CD4-positive, CD25-positive, alpha-beta regulatory T cell (primary cell): ENCODE results near the gene NTF4. TPM values are rescaled to one million over a fixed set of nuclear protein-coding genes. Genes with fewer than 3 reads are reported as not detected.
A peak's percentile ranks its signal among the peaks of the same experiment; 100 is the strongest.

Experiments used
- ATAC-seq, 2 donors: fragments of 150-1000 bp; cut with Tn5 transposase; one replicate each; pipeline ENCODE4 v1.10.0; 2021; ENCODE audit warnings: low read depth in 2 of 2, moderate number of reproducible peaks in 2 of 2, moderate library complexity in 1 of 2
- DNase-seq, 3 donors: peaks; one replicate each; pipeline versions ENCODE4 v3.0.0 to v3.0.0-alpha.2; 2012 to 2022; ENCODE audit warnings: mixed read lengths in 1 of 3
- H3K27ac ChIP-seq: one replicate; pipeline ENCODE4 v1.7.0; 2013; ENCODE audit warnings: mild to moderate bottlenecking, low read length; ENCODE audit not compliant: insufficient read depth, poor library complexity, severe bottlenecking
- H3K27me3 ChIP-seq: one replicate; pipeline ENCODE4 v1.7.0; 2013; ENCODE audit warnings: low read length; ENCODE audit not compliant: control insufficient read depth, insufficient read depth
- H3K36me3 ChIP-seq: one replicate; pipeline ENCODE4 v1.7.0; 2013; ENCODE audit warnings: mild to moderate bottlenecking, low read length, moderate library complexity; ENCODE audit not compliant: control insufficient read depth, insufficient read depth
- H3K4me1 ChIP-seq: 2 replicates; pipeline ENCODE4 v1.7.0; 2013; ENCODE audit warnings: mild to moderate bottlenecking, low read length; ENCODE audit not compliant: insufficient read depth, control insufficient read depth, poor library complexity, severe bottlenecking
- H3K4me3 ChIP-seq: one replicate; pipeline ENCODE4 v1.7.0; 2013; ENCODE audit warnings: low read depth, mild to moderate bottlenecking, low read length, moderate library complexity
- H3K9me3 ChIP-seq, 2 experiments: 1 replicate in 1 of 2; 2 replicates in 1 of 2; pipeline ENCODE4 v1.7.0; 2013; ENCODE audit warnings: low read length in 2 of 2, mild to moderate bottlenecking in 1 of 2, moderate library complexity in 1 of 2; ENCODE audit not compliant: control insufficient read depth in 2 of 2
- H3K27ac Mint-ChIP-seq, 3 donors: one replicate each; pipeline ENCODE4 v1.8.0; 2020 to 2022; ENCODE audit warnings: mild to moderate bottlenecking in 3 of 3, mixed read lengths in 3 of 3, moderate library complexity in 2 of 3
- H3K27me3 Mint-ChIP-seq: one replicate; pipeline ENCODE4 v1.8.0; 2022; ENCODE audit warnings: mild to moderate bottlenecking, mixed read lengths
- H3K36me3 Mint-ChIP-seq: one replicate; pipeline ENCODE4 v1.8.0; 2020; ENCODE audit warnings: mixed read lengths
- H3K4me1 Mint-ChIP-seq, 4 donors: one replicate each; pipeline ENCODE4 v1.8.0; 2020 to 2022; ENCODE audit warnings: mixed read lengths in 4 of 4, mild to moderate bottlenecking in 1 of 4
- H3K4me3 Mint-ChIP-seq, 4 donors: one replicate each; pipeline ENCODE4 v1.8.0; 2020 to 2022; ENCODE audit warnings: mild to moderate bottlenecking in 4 of 4, mixed read lengths in 4 of 4, moderate library complexity in 3 of 4
- H3K9me3 Mint-ChIP-seq, 7 donors: one replicate each; pipeline ENCODE4 v1.8.0; 2020 to 2022; ENCODE audit warnings: mixed read lengths in 7 of 7, mild to moderate bottlenecking in 3 of 7, moderate library complexity in 2 of 7
- polyA plus RNA-seq, 4 donors: library from polyadenylated mRNA; unstranded; fragments of 300-500 nt; fragmentation: Illumina TruSeq; gene quantifications; one replicate each; pipeline ENCODE4 v1.2.3, GENCODE V29; 2021
- total RNA-seq: library from RNA; stranded (reverse); gene quantifications from one replicate; pipeline ENCODE4 v1.2.3, GENCODE V29; 2022

The NTF4 gene
- total and polyA plus RNA-seq, 5 donors from 2014 or later, result not detected

DNA sequence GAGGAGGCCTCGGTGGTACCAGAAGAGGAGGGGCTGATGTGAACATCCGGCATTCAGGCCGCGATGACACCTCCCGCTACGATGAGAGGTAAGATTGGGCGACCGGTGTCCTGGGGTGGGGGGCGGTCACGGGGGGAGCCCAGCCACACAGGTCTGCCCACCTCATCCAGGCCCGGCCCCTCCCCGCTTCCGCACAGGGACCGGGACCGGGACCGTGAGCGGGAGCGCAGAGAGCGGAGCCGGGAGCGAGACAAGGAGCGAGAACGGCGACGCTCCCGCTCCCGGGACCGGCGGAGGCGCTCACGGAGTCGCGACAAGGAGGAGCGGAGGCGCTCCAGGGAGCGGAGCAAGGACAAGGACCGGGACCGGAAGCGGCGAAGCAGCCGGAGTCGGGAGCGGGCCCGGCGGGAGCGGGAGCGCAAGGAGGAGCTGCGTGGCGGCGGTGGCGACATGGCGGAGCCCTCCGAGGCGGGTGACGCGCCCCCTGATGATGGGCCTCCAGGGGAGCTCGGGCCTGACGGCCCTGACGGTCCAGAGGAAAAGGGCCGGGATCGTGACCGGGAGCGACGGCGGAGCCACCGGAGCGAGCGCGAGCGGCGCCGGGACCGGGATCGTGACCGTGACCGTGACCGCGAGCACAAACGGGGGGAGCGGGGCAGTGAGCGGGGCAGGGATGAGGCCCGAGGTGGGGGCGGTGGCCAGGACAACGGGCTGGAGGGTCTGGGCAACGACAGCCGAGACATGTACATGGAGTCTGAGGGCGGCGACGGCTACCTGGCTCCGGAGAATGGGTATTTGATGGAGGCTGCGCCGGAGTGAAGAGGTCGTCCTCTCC lies 43.2 kb upstream of the NTF4 start:
- H3K27me3 ChIP-seq, result no peaks in the 10 kb centered on the region
- peaks cover 40% of the 10 kb centered on the region for H3K36me3 ChIP-seq
- no peak for ATAC-seq
- H3K4me1 ChIP-seq, result no peaks in the 10 kb centered on the region
- Mint-ChIP-seq H3K27ac (peak overlapping the region in 1 of 3 donors; percentile 14), H3K27me3 (no peaks in the 10 kb centered on the region), H3K36me3 (peaks cover 25% of the 10 kb centered on the region), H3K9me3 (no peaks in the 10 kb centered on the region), H3K4me1 (peaks cover 0 to 10% (median 5%) of the 10 kb centered on the region in 4 donors), H3K4me3 (no peak overlapping the region)
- no peaks in the 10 kb centered on the region for H3K9me3 ChIP-seq
- no peak overlapping the region for H3K4me3 ChIP-seq
- DNase-seq, result no peak
- H3K27ac ChIP-seq, result no peak overlapping the region

- Mint-ChIP-seq H3K36me3 (peaks cover 25% of the 10 kb centered on the region), H3K4me3 (peak overlapping the region in 2 of 4 donors; percentile 23 to 44), H3K4me1 (peaks cover 0 to 10% (median 5%) of the 10 kb centered on the region in 4 donors), H3K27ac (peak overlapping the region in 1 of 3 donors; percentile 52), H3K9me3 (no peaks in the 10 kb centered on the region), H3K27me3 (no peaks in the 10 kb centered on the region)
- no peak overlapping the region for H3K4me3 ChIP-seq
- ATAC-seq, result peak; percentile 62 to 64
- no peak overlapping the region for H3K27ac ChIP-seq
- H3K4me1 ChIP-seq, result no peaks in the 10 kb centered on the region
- no peaks in the 10 kb centered on the region for H3K9me3 ChIP-seq
- no peaks in the 10 kb centered on the region for H3K27me3 ChIP-seq
- peaks cover 49% of the 10 kb centered on the region for H3K36me3 ChIP-seq
- peak; percentile 38 to 70 (median 62) for DNase-seq
Observed at GRCh38 chr19:49106648-49107135, 42.1 kb upstream of the NTF4 start.

DNA sequence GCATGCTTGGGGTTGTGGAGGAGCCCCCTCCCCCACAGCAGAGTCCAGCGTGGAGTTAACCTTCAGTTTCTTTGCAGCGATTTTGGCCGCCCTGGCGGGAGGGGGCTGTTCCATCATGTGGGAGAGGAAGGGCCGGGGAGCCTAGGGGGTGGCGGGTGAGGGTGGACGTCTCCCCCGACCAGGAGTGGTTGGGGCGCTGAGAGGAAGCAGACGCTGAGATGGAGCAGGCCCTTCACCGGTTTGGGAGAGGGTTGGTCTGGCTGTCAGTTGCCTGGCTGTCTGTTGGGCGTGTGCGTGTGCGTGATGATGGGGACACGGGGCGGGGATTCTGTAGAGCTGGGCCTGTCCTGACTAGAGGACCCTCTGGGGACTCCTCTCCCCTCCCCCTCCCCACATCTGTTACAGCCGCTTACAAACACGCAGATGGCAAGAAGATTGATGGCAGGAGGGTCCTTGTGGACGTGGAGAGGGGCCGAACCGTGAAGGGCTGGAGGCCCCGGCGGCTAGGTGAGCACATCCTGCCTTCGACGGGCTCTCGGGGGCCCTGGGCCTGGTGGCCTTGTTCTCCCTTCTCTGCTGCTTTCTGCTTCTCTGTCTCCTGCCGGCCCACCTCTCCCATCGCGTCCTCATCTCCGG lies 39.7 kb upstream of the NTF4 start:
- H3K27me3 Mint-ChIP-seq, result no peaks in the 10 kb centered on the region
- Histone ChIP-seq H3K4me3 (no peak overlapping the region), H3K27ac (no peak overlapping the region), H3K9me3 (no peaks in the 10 kb centered on the region), H3K4me1 (no peaks in the 10 kb centered on the region), H3K27me3 (no peaks in the 10 kb centered on the region), H3K36me3 (peaks cover 66% of the 10 kb centered on the region)
- no peak for ATAC-seq
- H3K36me3 Mint-ChIP-seq, result peaks cover 37% of the 10 kb centered on the region
- H3K9me3 Mint-ChIP-seq, result no peaks in the 10 kb centered on the region
- H3K4me3 Mint-ChIP-seq, result no peak overlapping the region
- no peak overlapping the region for H3K27ac Mint-ChIP-seq
- no peak for DNase-seq
- H3K4me1 Mint-ChIP-seq, result peaks cover 0 to 11% (median 6%) of the 10 kb centered on the region in 4 donors

- H3K27me3 Mint-ChIP-seq, result no peaks in the 10 kb centered on the region
- H3K4me3 ChIP-seq, result no peak overlapping the region
- H3K9me3 ChIP-seq, result no peaks in the 10 kb centered on the region
- ATAC-seq, result no peak
- H3K27me3 ChIP-seq, result no peaks in the 10 kb centered on the region
- no peak for DNase-seq
- H3K4me1 ChIP-seq, result no peaks in the 10 kb centered on the region
- no peak overlapping the region for H3K4me3 Mint-ChIP-seq
- peaks cover 35% of the 10 kb centered on the region for H3K36me3 Mint-ChIP-seq
- H3K4me1 Mint-ChIP-seq, result peaks cover 0 to 11% (median 6%) of the 10 kb centered on the region in 4 donors
- no peaks in the 10 kb centered on the region for H3K9me3 Mint-ChIP-seq
- H3K27ac Mint-ChIP-seq, result no peak overlapping the region
- peaks cover 70% of the 10 kb centered on the region for H3K36me3 ChIP-seq
- H3K27ac ChIP-seq, result no peak overlapping the region
Observed at GRCh38 chr19:49103331-49104085, 38.9 kb upstream of the NTF4 start.

GRCh38 chr19:49102303-49102702 lies 37.7 kb upstream of the NTF4 start:
- no peak for ATAC-seq
- no peak overlapping the region for H3K4me3 ChIP-seq
- no peak overlapping the region for H3K27ac ChIP-seq
- no peaks in the 10 kb centered on the region for H3K27me3 Mint-ChIP-seq
- no peak overlapping the region for H3K4me3 Mint-ChIP-seq
- peaks cover 39% of the 10 kb centered on the region for H3K36me3 Mint-ChIP-seq
- no peak for DNase-seq
- no peak overlapping the region for H3K27ac Mint-ChIP-seq
- H3K9me3 ChIP-seq, result no peaks in the 10 kb centered on the region
- no peaks in the 10 kb centered on the region for H3K27me3 ChIP-seq
- peaks cover 2 to 16% (median 8%) of the 10 kb centered on the region in 4 donors for H3K4me1 Mint-ChIP-seq
- no peaks in the 10 kb centered on the region for H3K4me1 ChIP-seq
- H3K9me3 Mint-ChIP-seq, result no peaks in the 10 kb centered on the region
- H3K36me3 ChIP-seq, result peaks cover 74% of the 10 kb centered on the region

DNA sequence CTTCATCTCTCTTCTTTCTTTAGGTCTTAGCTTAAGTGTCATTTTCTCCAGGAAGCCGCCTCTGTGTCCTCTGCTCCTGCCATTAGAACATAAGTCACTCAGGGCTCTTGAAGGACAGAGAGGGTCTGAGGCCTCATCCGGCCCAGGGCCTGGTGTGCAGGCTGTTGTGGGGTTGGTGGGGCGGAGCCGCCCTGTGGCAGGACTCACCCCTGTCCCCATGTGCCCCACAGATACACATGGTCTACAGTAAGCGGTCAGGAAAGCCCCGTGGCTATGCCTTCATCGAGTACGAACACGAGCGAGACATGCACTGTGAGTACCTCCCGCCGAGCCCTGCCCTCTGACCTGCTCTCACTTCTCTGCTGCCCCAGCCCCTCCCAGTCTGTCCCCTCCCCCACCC lies 36.5 kb upstream of the NTF4 start:
- Histone ChIP-seq H3K27me3 (no peaks in the 10 kb centered on the region), H3K4me3 (no peak overlapping the region), H3K27ac (no peak overlapping the region), H3K9me3 (no peaks in the 10 kb centered on the region), H3K4me1 (no peaks in the 10 kb centered on the region), H3K36me3 (peaks cover 65% of the 10 kb centered on the region)
- no peak for ATAC-seq
- Mint-ChIP-seq H3K9me3 (no peaks in the 10 kb centered on the region), H3K4me3 (no peak overlapping the region), H3K27ac (no peak overlapping the region), H3K27me3 (no peaks in the 10 kb centered on the region), H3K36me3 (peaks cover 30% of the 10 kb centered on the region), H3K4me1 (peaks cover 2 to 10% (median 3%) of the 10 kb centered on the region in 4 donors)
- no peak for DNase-seq

DNA sequence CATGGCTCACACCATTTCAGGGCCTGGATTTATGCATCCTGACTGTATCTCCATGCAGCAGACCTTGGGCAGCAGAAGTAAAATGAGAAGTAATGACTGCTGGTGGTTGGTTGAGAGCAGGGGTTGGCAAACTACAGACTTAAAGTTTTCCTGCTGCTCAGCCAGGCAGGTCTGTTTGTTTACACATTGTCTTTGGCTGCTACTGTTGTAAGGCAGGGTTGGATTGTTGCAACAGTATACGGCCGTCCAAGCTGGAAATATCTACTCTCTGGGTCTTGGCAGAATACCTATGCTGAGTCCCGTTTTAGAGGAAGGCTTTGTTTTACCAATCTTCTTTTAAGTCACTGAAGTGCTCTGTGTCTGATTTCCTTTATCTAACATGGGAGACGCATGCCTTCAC lies 34.2 kb upstream of the NTF4 start:
- Histone ChIP-seq H3K4me3 (no peak overlapping the region), H3K4me1 (no peaks in the 10 kb centered on the region), H3K27me3 (no peaks in the 10 kb centered on the region), H3K9me3 (no peaks in the 10 kb centered on the region), H3K27ac (no peak overlapping the region), H3K36me3 (peaks cover 68% of the 10 kb centered on the region)
- H3K27ac Mint-ChIP-seq, result no peak overlapping the region
- H3K4me3 Mint-ChIP-seq, result no peak overlapping the region
- H3K27me3 Mint-ChIP-seq, result no peaks in the 10 kb centered on the region
- H3K4me1 Mint-ChIP-seq, result peaks cover 4 to 20% (median 7%) of the 10 kb centered on the region in 4 donors
- peaks cover 23% of the 10 kb centered on the region for H3K36me3 Mint-ChIP-seq
- DNase-seq (no peak), ATAC-seq (no peak)
- H3K9me3 Mint-ChIP-seq, result no peaks in the 10 kb centered on the region
